ENCODE results near the gene SCN10A. TPM values are rescaled to one million over a fixed set of nuclear protein-coding genes. Genes with fewer than 3 reads are reported as not detected.

SCN10A gene
- under 1 TPM in 3 of 4 donors, not detected in 1; 0.11 to 0.31 (median 0.18) TPM for total RNA-seq
- 0.07 TPM for polyA plus RNA-seq
- long read RNA-seq, donor 1 = 0 reads
- long read RNA-seq, donor 2 = 0 reads
- long read RNA-seq, donor 3 = 0 reads
- long read RNA-seq, donor 4 = 0 reads

- Histone ChIP-seq H3K27me3 (ENCODE audit: control insufficient read depth, insufficient read depth) (no peaks in the 10 kb centered on the region), H3K27ac (ENCODE audit: low read length) (no peak within 1 kb of the TSS), H3K4me1 (ENCODE audit: control insufficient read depth, insufficient read depth, low read length) (no peaks in the 10 kb centered on the region), H3K9me3 (ENCODE audit: control insufficient read depth, low read length) (no peaks in the 10 kb centered on the region), H3K4me3 (ENCODE audit: low read length) (no peak within 1 kb of the TSS)
- intact Hi-C loops (cut with DNase I) = no loop called here
- WGBS = 71% methylated on average over 7 of the region's 7 CpGs
- no peak for ATAC-seq
- DNase-seq = no peak
Measured at GRCh38 chr3:38816026-38816425, at the start of gene SCN10A. SCN10A (minus strand) TSS chr3:38816217; CDS start chr3:38794010, 22,207 bp downstream.

DNA sequence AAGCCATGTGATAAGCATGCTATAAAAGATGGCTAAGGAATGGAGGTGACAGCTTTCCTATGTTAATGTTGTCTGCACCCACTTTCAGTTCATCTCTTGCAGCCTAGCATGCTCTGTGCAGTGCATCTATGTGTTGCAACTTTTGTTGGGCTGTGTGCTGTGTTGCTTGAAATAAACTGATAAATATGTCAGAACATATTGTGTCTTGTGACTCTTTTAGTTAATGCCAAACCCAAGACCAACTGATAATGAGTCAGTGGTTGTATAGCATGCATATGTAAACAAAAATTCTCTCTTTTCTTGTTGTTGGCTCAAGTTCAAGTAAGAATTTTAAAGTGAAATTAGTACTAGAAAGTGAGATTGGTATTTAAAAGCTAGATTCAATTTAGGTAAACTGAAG is 37.0 kb upstream of the SCN10A start:
- H3K27ac ChIP-seq (ENCODE audit: low read length) = no peak overlapping the region
- H3K27me3 ChIP-seq (ENCODE audit: control insufficient read depth, insufficient read depth) = no peaks in the 10 kb centered on the region
- H3K4me1 ChIP-seq (ENCODE audit: control insufficient read depth, insufficient read depth, low read length) = no peaks in the 10 kb centered on the region
- intact Hi-C loops (cut with DNase I) = no loop called here
- no peak overlapping the region for H3K4me3 ChIP-seq (ENCODE audit: low read length)
- DNase-seq (no peak), ATAC-seq (no peak)
- no peaks in the 10 kb centered on the region for H3K9me3 ChIP-seq (ENCODE audit: control insufficient read depth, low read length)

- Histone ChIP-seq H3K27me3 (ENCODE audit: control insufficient read depth, insufficient read depth) (no peaks in the 10 kb centered on the region), H3K4me1 (ENCODE audit: control insufficient read depth, insufficient read depth, low read length) (no peaks in the 10 kb centered on the region), H3K4me3 (ENCODE audit: low read length) (no peak overlapping the region), H3K9me3 (ENCODE audit: control insufficient read depth, low read length) (no peaks in the 10 kb centered on the region), H3K27ac (ENCODE audit: low read length) (no peak overlapping the region)
- DNase-seq (no peak), ATAC-seq (peak; percentile 75 to 81)
- intact Hi-C loops (cut with DNase I) = loop anchor here in 3 of 4 donors (5.0 to 10.0 kb wide), 5 partner anchors 107 to 322 kb away; no protein-coding TSS in a partner anchor
- WGBS = 46% methylated on average over 2 of the region's 2 CpGs
Measured at GRCh38 chr3:38843898-38844297, 27.9 kb upstream of the SCN10A start.

DNA sequence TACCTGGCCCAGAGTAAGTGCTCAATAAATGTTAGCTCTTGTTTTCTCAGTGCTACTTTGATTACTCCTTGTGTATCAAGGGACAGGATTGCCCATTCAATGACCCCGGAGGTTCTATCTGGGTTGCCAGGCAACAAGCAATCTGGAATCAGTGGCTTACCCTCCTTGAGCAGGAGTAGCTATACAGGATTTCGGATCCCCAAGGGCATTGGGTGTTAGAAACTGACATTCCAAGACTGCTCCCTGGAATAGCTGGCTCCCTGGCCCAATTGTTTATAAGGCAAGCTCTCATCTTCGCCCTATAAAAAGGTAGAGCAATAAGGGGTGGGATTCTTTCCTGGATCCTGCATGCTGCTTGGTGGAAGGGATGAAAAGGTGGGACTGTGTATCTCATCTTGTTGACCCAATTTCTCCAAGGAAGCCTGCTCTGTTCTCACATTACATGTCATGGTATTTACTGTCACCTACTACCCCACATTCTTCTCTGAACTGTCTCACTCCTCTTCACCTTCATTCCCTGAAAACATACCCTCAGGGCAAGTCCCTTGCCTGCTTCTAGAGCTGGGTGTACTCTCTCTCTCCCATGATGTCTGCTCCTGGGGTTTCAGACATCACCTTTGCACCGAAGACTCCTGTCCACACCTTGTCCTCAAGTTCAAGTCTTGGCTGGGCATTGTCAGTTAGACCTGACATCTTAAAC is 26.4 kb upstream of the SCN10A start:
- DNase-seq (no peak), ATAC-seq (no peak)
- Histone ChIP-seq H3K4me3 (ENCODE audit: low read length) (no peak overlapping the region), H3K27me3 (ENCODE audit: control insufficient read depth, insufficient read depth) (no peaks in the 10 kb centered on the region), H3K9me3 (ENCODE audit: control insufficient read depth, low read length) (no peaks in the 10 kb centered on the region), H3K4me1 (ENCODE audit: control insufficient read depth, insufficient read depth, low read length) (no peaks in the 10 kb centered on the region), H3K27ac (ENCODE audit: low read length) (no peak overlapping the region)
- intact Hi-C loops (cut with DNase I) = loop anchor here in 3 of 4 donors (5.0 to 10.0 kb wide), 5 partner anchors 105 to 320 kb away; no protein-coding TSS in a partner anchor
- WGBS = 63% methylated on average over 4 of the region's 4 CpGs

DNA sequence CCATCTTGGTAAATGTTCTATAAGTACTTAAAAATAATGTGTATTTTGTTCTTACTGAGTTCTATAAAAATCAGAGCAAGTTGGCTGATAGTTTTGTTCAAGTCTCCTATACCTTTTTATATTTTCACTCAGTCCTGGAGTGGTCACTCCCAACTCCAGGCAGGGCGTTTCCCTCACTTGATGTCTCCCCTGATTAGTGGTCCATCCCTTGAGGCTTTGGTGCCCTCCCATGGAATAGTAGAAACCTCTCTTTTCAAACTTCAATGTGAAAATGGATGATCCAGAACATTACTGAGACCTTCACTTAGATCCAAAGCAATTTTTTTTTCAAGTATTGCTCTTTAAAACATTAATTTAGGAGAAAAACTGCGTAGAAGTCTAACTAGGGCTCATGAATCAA is 25.0 kb upstream of the SCN10A start:
- 57% methylated on average over 2 of the region's 2 CpGs for WGBS
- no peak overlapping the region for H3K4me3 ChIP-seq (ENCODE audit: low read length)
- no peaks in the 10 kb centered on the region for H3K27me3 ChIP-seq (ENCODE audit: control insufficient read depth, insufficient read depth)
- no peaks in the 10 kb centered on the region for H3K4me1 ChIP-seq (ENCODE audit: control insufficient read depth, insufficient read depth, low read length)
- no peaks in the 10 kb centered on the region for H3K9me3 ChIP-seq (ENCODE audit: control insufficient read depth, low read length)
- DNase-seq (no peak), ATAC-seq (no peak)
- intact Hi-C loops (cut with DNase I) = loop anchor here in 3 of 4 donors (5.0 to 10.0 kb wide), 5 partner anchors 104 to 319 kb away; no protein-coding TSS in a partner anchor
- H3K27ac ChIP-seq (ENCODE audit: low read length) = no peak overlapping the region

DNA sequence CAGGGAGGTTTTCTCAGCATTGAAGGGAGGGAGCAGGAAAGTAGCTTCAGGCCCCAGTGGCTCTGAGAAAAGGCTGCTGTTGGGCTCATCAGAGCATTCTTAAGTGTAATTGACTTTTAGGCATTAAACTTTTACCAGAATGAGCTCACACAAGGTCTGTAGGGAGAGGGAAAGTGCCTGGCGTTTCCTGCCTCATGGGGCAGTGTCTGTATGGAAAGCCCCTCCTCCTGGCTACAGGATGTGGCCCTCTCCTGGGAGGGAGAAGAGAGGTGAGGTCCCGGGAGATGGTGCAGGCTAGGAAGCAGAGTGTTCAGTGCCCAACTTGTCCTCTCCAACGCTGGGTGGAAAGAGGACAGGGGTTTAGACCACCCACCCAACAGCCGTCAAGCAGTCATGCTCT is 21.3 kb upstream of the SCN10A start:
- WGBS = 39% methylated on average over 4 of the region's 4 CpGs
- ATAC-seq = no peak
- H3K4me1 ChIP-seq (ENCODE audit: control insufficient read depth, insufficient read depth, low read length) = peaks cover 2% of the 10 kb centered on the region

GRCh38 chr3:38836561-38836960 is 20.5 kb upstream of the SCN10A start:
- Histone ChIP-seq H3K27me3 (ENCODE audit: control insufficient read depth, insufficient read depth) (no peaks in the 10 kb centered on the region), H3K27ac (ENCODE audit: low read length) (no peak overlapping the region), H3K4me3 (ENCODE audit: low read length) (no peak overlapping the region), H3K9me3 (ENCODE audit: control insufficient read depth, low read length) (no peaks in the 10 kb centered on the region), H3K4me1 (ENCODE audit: control insufficient read depth, insufficient read depth, low read length) (peaks cover 2% of the 10 kb centered on the region)
- ATAC-seq (no peak), DNase-seq (no peak)
- intact Hi-C loops (cut with DNase I) = loop anchor here in 1 of 4 donors (10.0 kb wide), 1 partner anchor 152 kb away; no protein-coding TSS in a partner anchor
- 84% methylated on average over 5 of the region's 5 CpGs for WGBS

More for the DNA sequence above, 21.3 kb upstream of the SCN10A start:
- Histone ChIP-seq H3K9me3 (ENCODE audit: control insufficient read depth, low read length) (no peaks in the 10 kb centered on the region), H3K27ac (ENCODE audit: low read length) (no peak overlapping the region), H3K4me3 (ENCODE audit: low read length) (no peak overlapping the region), H3K27me3 (ENCODE audit: control insufficient read depth, insufficient read depth) (no peaks in the 10 kb centered on the region)
- DNase-seq = no peak
- intact Hi-C loops (cut with DNase I) = loop anchor here in 1 of 4 donors (10.0 kb wide), 1 partner anchor 153 kb away; no protein-coding TSS in a partner anchor

DNA sequence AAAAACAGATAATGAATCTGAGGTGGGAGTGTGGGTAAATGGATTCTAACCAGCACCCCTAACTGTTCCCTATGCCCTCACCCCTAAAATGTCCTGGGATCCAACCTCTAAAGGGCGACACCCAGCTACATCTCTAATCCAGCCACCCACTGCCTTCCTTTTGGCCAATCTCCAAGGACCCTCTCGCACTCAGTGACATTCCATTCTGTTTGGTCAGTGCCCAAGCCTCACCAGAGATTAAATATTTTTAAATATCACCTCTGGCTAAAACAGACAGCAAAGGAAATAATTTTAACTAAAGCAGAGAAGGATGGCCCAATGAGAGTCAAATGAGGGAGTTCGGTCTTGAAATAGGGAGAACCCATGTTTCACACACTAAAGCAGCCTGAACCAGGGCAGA is 19.9 kb upstream of the SCN10A start:
- ATAC-seq = no peak
- DNase-seq = no peak
- intact Hi-C loops (cut with DNase I) = loop anchor here in 1 of 4 donors (10.0 kb wide), 1 partner anchor 151 kb away; no protein-coding TSS in a partner anchor
- no peak overlapping the region for H3K27ac ChIP-seq (ENCODE audit: low read length)
- H3K4me1 ChIP-seq (ENCODE audit: control insufficient read depth, insufficient read depth, low read length) = peaks cover 2% of the 10 kb centered on the region
- no peaks in the 10 kb centered on the region for H3K27me3 ChIP-seq (ENCODE audit: control insufficient read depth, insufficient read depth)
- WGBS = 66% methylated on average over 3 of the region's 3 CpGs
- no peaks in the 10 kb centered on the region for H3K9me3 ChIP-seq (ENCODE audit: control insufficient read depth, low read length)
- H3K4me3 ChIP-seq (ENCODE audit: low read length) = no peak overlapping the region

- intact Hi-C loops (cut with DNase I) = loop anchor here in 1 of 4 donors (10.0 kb wide), 1 partner anchor 150 kb away; no protein-coding TSS in a partner anchor
- ATAC-seq = no peak
Measured at GRCh38 chr3:38834717-38835116, 18.7 kb upstream of the SCN10A start.

GRCh38 chr3:38834110-38834509 is 18.1 kb upstream of the SCN10A start:
- Histone ChIP-seq H3K27ac (ENCODE audit: low read length) (no peak overlapping the region), H3K4me1 (ENCODE audit: control insufficient read depth, insufficient read depth, low read length) (peaks cover 3% of the 10 kb centered on the region), H3K4me3 (ENCODE audit: low read length) (no peak overlapping the region), H3K9me3 (ENCODE audit: control insufficient read depth, low read length) (no peaks in the 10 kb centered on the region), H3K27me3 (ENCODE audit: control insufficient read depth, insufficient read depth) (no peaks in the 10 kb centered on the region)
- intact Hi-C loops (cut with DNase I) = loop anchor here in 1 of 4 donors (10.0 kb wide), 1 partner anchor 149 kb away; no protein-coding TSS in a partner anchor
- ATAC-seq (peak; percentile 76 to 94), DNase-seq (peak; percentile 74 to 84 (median 82))
- WGBS = 17% methylated on average over 8 of the region's 8 CpGs

More at GRCh38 chr3:38834717-38835116, 18.7 kb upstream of the SCN10A start:
- Histone ChIP-seq H3K4me3 (ENCODE audit: low read length) (no peak overlapping the region), H3K4me1 (ENCODE audit: control insufficient read depth, insufficient read depth, low read length) (peaks cover 2% of the 10 kb centered on the region), H3K27me3 (ENCODE audit: control insufficient read depth, insufficient read depth) (no peaks in the 10 kb centered on the region), H3K27ac (ENCODE audit: low read length) (no peak overlapping the region), H3K9me3 (ENCODE audit: control insufficient read depth, low read length) (no peaks in the 10 kb centered on the region)
- DNase-seq = no peak

GRCh38 chr3:38829404-38829803 is 13.4 kb upstream of the SCN10A start:
- 44% methylated on average over 6 of the region's 6 CpGs for WGBS
- Histone ChIP-seq H3K4me3 (ENCODE audit: low read length) (no peak overlapping the region), H3K9me3 (ENCODE audit: control insufficient read depth, low read length) (no peaks in the 10 kb centered on the region), H3K4me1 (ENCODE audit: control insufficient read depth, insufficient read depth, low read length) (peaks cover 3% of the 10 kb centered on the region), H3K27ac (ENCODE audit: low read length) (no peak overlapping the region), H3K27me3 (ENCODE audit: control insufficient read depth, insufficient read depth) (no peaks in the 10 kb centered on the region)
- intact Hi-C loops (cut with DNase I) = no loop called here
- ATAC-seq (peak; percentile 76 to 95), DNase-seq (peak in 2 of 3 donors; percentile 43 to 49)

Measured in right cardiac atrium (tissue), 5 donors.